ENCODE results near the gene PPM1F. TPM values are rescaled to one million over a fixed set of nuclear protein-coding genes. Genes with fewer than 3 reads are reported as not detected.
"Not testable (repeated sequence)": the region's sequence is repeated elsewhere in the genome, so short reads cannot be mapped to it uniquely, and the experiment has no call there.

PPM1F gene
- total RNA-seq, 1 donor = 30.6 TPM

GRCh38 chr22:21876486-21877176 is 76.0 kb downstream of the PPM1F start:
- DNase-seq (ENCODE audit: low read depth) = peak; percentile 92
- no peak for TF ChIP-seq CTCF (IDR thresholded peaks at IDR 0.05; ENCODE audit: insufficient read depth, low read length)
- H3K4me3 ChIP-seq (ENCODE audit: low read depth, low read length) = no peak overlapping the region

GRCh38 chr22:21874953-21875352 is 77.7 kb downstream of the PPM1F start:
- DNase-seq (ENCODE audit: low read depth) = not testable (repeated sequence)

GRCh38 chr22:21873619-21874018 is 79.0 kb downstream of the PPM1F start:
- TF ChIP-seq CTCF (IDR thresholded peaks at IDR 0.05; ENCODE audit: insufficient read depth, low read length) = no peak
- H3K4me3 ChIP-seq (ENCODE audit: low read depth, low read length) = no peak overlapping the region
- DNase-seq (ENCODE audit: low read depth) = no peak

More at GRCh38 chr22:21874953-21875352, 77.7 kb downstream of the PPM1F start:
- not testable (repeated sequence) for H3K4me3 ChIP-seq (ENCODE audit: low read depth, low read length)

GRCh38 chr22:21872741-21873140 is 79.9 kb downstream of the PPM1F start:
- DNase-seq (ENCODE audit: low read depth); H3K4me3 ChIP-seq (ENCODE audit: low read depth, low read length): not testable (repeated sequence)

Other genes starting within 250 kb of the PPM1F start
- gene YPEL1, start 217.1 kb downstream of the PPM1F start, total RNA-seq (ENCODE audit: low replicate concordance) = 1.3 and 4.4 TPM in 2 replicates
- 23.1 and 74.2 TPM in 2 replicates for gene MAPK1, start 85.2 kb downstream of the PPM1F start, total RNA-seq (ENCODE audit: low replicate concordance)
- 20.9 and 31.2 TPM in 2 replicates for gene TOP3B, start 29.9 kb upstream of the PPM1F start, total RNA-seq (ENCODE audit: low replicate concordance)

All from fibroblast of the aortic adventitia (primary cell).